H9 (cell line): ENCODE results near the gene GTF3A. TPM values are rescaled to one million over a fixed set of nuclear protein-coding genes. Genes with fewer than 3 reads are reported as not detected.
A peak's percentile ranks its signal among the peaks of the same experiment; 100 is the strongest.

Experiments used
- DNase-seq: peaks from one replicate; pipeline ENCODE4 v3.0.0-alpha.2; 2017
- H2AFZ ChIP-seq: one replicate; pipeline ENCODE4 v1.6.1; 2013; ENCODE audit warnings: mild to moderate bottlenecking, low read length, control low read depth, moderate library complexity
- H2AK5ac ChIP-seq: 2 replicates; pipeline ENCODE4 v1.6.1; 2013; ENCODE audit warnings: low read length, control low read depth, mixed read lengths; ENCODE audit not compliant: insufficient read length
- H2BK120ac ChIP-seq: one replicate; pipeline ENCODE4 v1.6.1; 2013; ENCODE audit warnings: low read depth, mild to moderate bottlenecking, low read length, control low read depth, inconsistent platforms; ENCODE audit not compliant: poor library complexity, severe bottlenecking
- H2BK12ac ChIP-seq: 2 replicates; pipeline ENCODE4 v1.6.1; 2013; ENCODE audit warnings: low read length, control low read depth, mixed read lengths, low read depth; ENCODE audit not compliant: insufficient read length
- H2BK15ac ChIP-seq: 2 replicates; pipeline ENCODE4 v1.6.1; 2013; ENCODE audit warnings: low read depth, low read length, control low read depth
- H2BK20ac ChIP-seq: one replicate; pipeline ENCODE4 v1.6.1; 2013; ENCODE audit warnings: low read depth, mild to moderate bottlenecking, low read length, control low read depth, inconsistent platforms; ENCODE audit not compliant: poor library complexity, severe bottlenecking
- H2BK5ac ChIP-seq: 2 replicates; pipeline ENCODE4 v1.6.1; 2013; ENCODE audit warnings: low read length, control low read depth, mixed read lengths; ENCODE audit not compliant: insufficient read length
- H3K14ac ChIP-seq: 2 replicates; pipeline ENCODE4 v1.6.1; 2013; ENCODE audit warnings: low read length, control low read depth; ENCODE audit not compliant: insufficient read depth
- H3K18ac ChIP-seq: 2 replicates; pipeline ENCODE4 v1.6.1; 2013; ENCODE audit warnings: low read depth, mild to moderate bottlenecking, mixed read lengths, low read length, control low read depth; ENCODE audit not compliant: insufficient read length
- H3K23ac ChIP-seq: 2 replicates; pipeline ENCODE4 v1.6.1; 2013; ENCODE audit warnings: low read length, control low read depth, mixed read lengths, low read depth; ENCODE audit not compliant: insufficient read length
- H3K23me2 ChIP-seq: 2 replicates; pipeline ENCODE4 v1.6.1; 2013; ENCODE audit warnings: low read depth, mild to moderate bottlenecking, mixed read lengths, low read length, control low read depth; ENCODE audit not compliant: insufficient read length, poor library complexity, severe bottlenecking
- H3K27ac ChIP-seq: 2 replicates; pipeline ENCODE4 v1.5.1; 2013; ENCODE audit warnings: low read length, control low read depth, mixed read lengths, low read depth; ENCODE audit not compliant: insufficient read length
- H3K27me3 ChIP-seq: 2 replicates; pipeline ENCODE4 v1.6.1; 2013; ENCODE audit warnings: low read length, control low read depth, inconsistent platforms; ENCODE audit not compliant: insufficient read depth
- H3K4ac ChIP-seq: 2 replicates; pipeline ENCODE4 v1.6.1; 2013; ENCODE audit warnings: low read depth, mild to moderate bottlenecking, control low read depth, inconsistent platforms, low read length, moderate library complexity
- H3K4me1 ChIP-seq: 2 replicates; pipeline ENCODE4 v1.6.1; 2013; ENCODE audit warnings: low read length, control low read depth, inconsistent platforms; ENCODE audit not compliant: insufficient read depth
- H3K4me2 ChIP-seq: 2 replicates; pipeline ENCODE4 v1.6.1; 2013; ENCODE audit warnings: low read length, control low read depth, mixed read lengths; ENCODE audit not compliant: insufficient read length, insufficient read depth
- H3K56ac ChIP-seq: 2 replicates; pipeline ENCODE4 v1.6.1; 2013; ENCODE audit warnings: low read depth, mild to moderate bottlenecking, mixed read lengths, low read length, control low read depth; ENCODE audit not compliant: insufficient read length
- H3K79me1 ChIP-seq: 2 replicates; pipeline ENCODE4 v1.6.1; 2013; ENCODE audit warnings: low read depth, mild to moderate bottlenecking, moderate library complexity, low read length, control low read depth, inconsistent platforms; ENCODE audit not compliant: insufficient read depth, poor library complexity, severe bottlenecking
- H3K79me2 ChIP-seq: 2 replicates; pipeline ENCODE4 v1.6.1; 2013; ENCODE audit warnings: low read length, control low read depth, inconsistent platforms; ENCODE audit not compliant: insufficient read depth
- H3K9ac ChIP-seq: 2 replicates; pipeline ENCODE4 v1.6.1; 2013; ENCODE audit warnings: low read length, control low read depth, mixed read lengths; ENCODE audit not compliant: insufficient read length; ENCODE audit errors: extremely low read depth
- H3K9me3 ChIP-seq: one replicate; pipeline ENCODE4 v1.6.1; 2013; ENCODE audit warnings: low read depth, low read length, inconsistent platforms; ENCODE audit not compliant: control insufficient read depth
- H3T11ph ChIP-seq: one replicate; pipeline ENCODE4 v1.6.1; 2013; ENCODE audit warnings: mild to moderate bottlenecking, low read length, control low read depth, inconsistent platforms
- H4K20me1 ChIP-seq: one replicate; pipeline ENCODE4 v1.6.1; 2013; ENCODE audit not compliant: control insufficient read depth, insufficient read length, insufficient read depth
- H4K5ac ChIP-seq: 2 replicates; pipeline ENCODE4 v1.6.1; 2013; ENCODE audit warnings: low read depth, mild to moderate bottlenecking, mixed read lengths, low read length, control low read depth; ENCODE audit not compliant: insufficient read length
- H4K8ac ChIP-seq: replicated peaks from 2 replicates; pipeline ENCODE4 v1.6.1; 2013; ENCODE audit warnings: low read length, control low read depth, mixed read lengths, low read depth; ENCODE audit not compliant: insufficient read length
- H4K91ac ChIP-seq: 2 replicates; pipeline ENCODE4 v1.6.1; 2013; ENCODE audit warnings: low read depth, mild to moderate bottlenecking, moderate library complexity, mixed read lengths, low read length, control low read depth; ENCODE audit not compliant: insufficient read length
- H3K27ac Mint-ChIP-seq, 3 experiments: 2 replicates in 2 of 3; 3 replicates in 1 of 3; pipeline ENCODE4 v1.8.0; 2020 to 2021; ENCODE audit warnings: mixed read lengths in 3 of 3, mild to moderate bottlenecking in 1 of 3, moderate library complexity in 1 of 3
- H3K27me3 Mint-ChIP-seq: 2 replicates; pipeline ENCODE4 v1.8.0; 2021; ENCODE audit warnings: low read depth, mild to moderate bottlenecking, moderate library complexity, mixed read lengths
- H3K36me3 Mint-ChIP-seq, 3 experiments: 2 replicates in 2 of 3; 3 replicates in 1 of 3; pipeline ENCODE4 v1.8.0; 2020 to 2021; ENCODE audit warnings: low read depth in 3 of 3, mixed read lengths in 3 of 3; ENCODE audit not compliant: insufficient read depth in 1 of 3
- H3K4me1 Mint-ChIP-seq, 2 experiments: 2 replicates each; pipeline ENCODE4 v1.8.0; 2020; ENCODE audit warnings: mixed read lengths in 2 of 2
- H3K4me3 Mint-ChIP-seq, 2 experiments: 2 replicates in 1 of 2; 3 replicates in 1 of 2; pipeline ENCODE4 v1.8.0; 2020 to 2021; ENCODE audit warnings: mild to moderate bottlenecking in 2 of 2, mixed read lengths in 2 of 2, moderate library complexity in 1 of 2
- H3K9me3 Mint-ChIP-seq, 2 experiments: 2 replicates in 1 of 2; 3 replicates in 1 of 2; pipeline ENCODE4 v1.8.0; 2020; ENCODE audit warnings: mild to moderate bottlenecking in 2 of 2, mixed read lengths in 2 of 2, moderate library complexity in 1 of 2
- WGBS: extraction: QIAGEN DNeasy Blood & Tissue Kit; methylation state at CpG from one replicate; pipeline ENCODE4 v1.1.7; 2013; ENCODE audit warnings: missing lambda C conversion rate, low lambda C conversion rate, mixed read lengths; ENCODE audit not compliant: insufficient read length; ENCODE audit errors: extremely low coverage; 5-methylcytosine and 5-hydroxymethylcytosine counted together
- total RNA-seq: library from RNA; stranded (reverse); gene quantifications from 2 replicates; pipeline ENCODE4 v1.2.1, GENCODE V29; 2021
- TF ChIP-seq, protein P1 (sequence below): fragments of 200-600 bp; sonication (generic); conservative IDR thresholded peaks from 3 replicates; pipeline ENCODE4 v1.8.0; 2021; ENCODE audit warnings: antibody characterized with exemption, mild to moderate bottlenecking

The GTF3A gene
- total RNA-seq, 1 experiment from 2014 or later: 70.0 TPM

DNA sequence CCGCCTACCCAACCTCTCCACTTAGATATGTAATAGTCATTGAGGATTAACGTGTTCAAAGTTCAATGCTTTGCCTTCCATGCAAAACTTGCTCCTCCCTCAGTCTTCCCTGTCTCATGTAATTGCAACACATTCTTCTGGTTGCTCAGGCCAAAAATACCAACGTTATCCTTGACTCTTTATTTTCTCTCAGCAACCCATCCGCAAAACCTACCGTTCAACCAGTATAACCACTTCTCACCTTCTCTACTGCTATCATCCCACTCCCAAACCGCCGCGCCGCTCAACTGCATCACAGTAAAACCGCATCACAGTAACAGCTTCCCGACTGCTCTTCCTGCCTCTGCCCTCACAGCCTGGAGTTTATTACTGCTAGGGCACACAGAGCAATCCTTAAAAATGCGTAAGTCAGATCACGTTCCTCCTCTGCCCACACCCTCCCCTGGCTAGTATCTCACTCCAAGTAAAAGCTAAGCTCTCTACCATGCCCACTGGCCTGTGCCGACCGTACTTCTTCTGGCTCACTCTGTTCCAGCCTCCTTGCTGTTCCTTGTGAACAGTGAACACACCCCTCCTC, 17.7 kb downstream of the GTF3A start:
- 100% methylated on average over 5 of the region's 15 CpGs for WGBS
- no peaks in the 10 kb centered on the region for H3K9me3 ChIP-seq
- H3K27ac ChIP-seq: no peak overlapping the region
- no peak overlapping the region for H4K8ac ChIP-seq
- 0 out of 2 replicates have a peak, but pooled peaks cover 3% of the 10 kb centered on the region for H3K79me2 ChIP-seq
- no peaks in the 10 kb centered on the region; the same call in 1 of the 2 replicates for H3K4me1 ChIP-seq
- Mint-ChIP-seq H3K9me3 (no peaks in the 10 kb centered on the region), H3K27me3 (no peaks in the 10 kb centered on the region), H3K4me1 (no peaks in the 10 kb centered on the region), H3K36me3 (peaks cover 0 to 12% (median 5%) of the 10 kb centered on the region in 3 experiments; a peak in 4 of 7 replicates), H3K27ac (peak overlapping the region in 1 of 3 experiments; percentile 7; a peak in 1 of 7 replicates), H3K4me3 (no peak overlapping the region)
- H2AK5ac ChIP-seq: no peak overlapping the region
- H3K4ac ChIP-seq: no peak overlapping the region
- no peaks in the 10 kb centered on the region for H4K20me1 ChIP-seq
- H2BK20ac ChIP-seq: no peak overlapping the region
- no peaks in the 10 kb centered on the region for H3K23me2 ChIP-seq
- no peaks in the 10 kb centered on the region for H3K27me3 ChIP-seq
- no peak overlapping the region for H3K9ac ChIP-seq
- DNase-seq: no peak
- no peak overlapping the region for H2BK15ac ChIP-seq
- no peak overlapping the region for H4K5ac ChIP-seq
- H2AFZ ChIP-seq: no peak overlapping the region
- peaks cover 3% of the 10 kb centered on the region for H3K79me1 ChIP-seq
- no peak overlapping the region for H3K56ac ChIP-seq
- no peak overlapping the region for H3K23ac ChIP-seq
- no peak overlapping the region for H2BK12ac ChIP-seq
- TF ChIP-seq, protein P1, sequence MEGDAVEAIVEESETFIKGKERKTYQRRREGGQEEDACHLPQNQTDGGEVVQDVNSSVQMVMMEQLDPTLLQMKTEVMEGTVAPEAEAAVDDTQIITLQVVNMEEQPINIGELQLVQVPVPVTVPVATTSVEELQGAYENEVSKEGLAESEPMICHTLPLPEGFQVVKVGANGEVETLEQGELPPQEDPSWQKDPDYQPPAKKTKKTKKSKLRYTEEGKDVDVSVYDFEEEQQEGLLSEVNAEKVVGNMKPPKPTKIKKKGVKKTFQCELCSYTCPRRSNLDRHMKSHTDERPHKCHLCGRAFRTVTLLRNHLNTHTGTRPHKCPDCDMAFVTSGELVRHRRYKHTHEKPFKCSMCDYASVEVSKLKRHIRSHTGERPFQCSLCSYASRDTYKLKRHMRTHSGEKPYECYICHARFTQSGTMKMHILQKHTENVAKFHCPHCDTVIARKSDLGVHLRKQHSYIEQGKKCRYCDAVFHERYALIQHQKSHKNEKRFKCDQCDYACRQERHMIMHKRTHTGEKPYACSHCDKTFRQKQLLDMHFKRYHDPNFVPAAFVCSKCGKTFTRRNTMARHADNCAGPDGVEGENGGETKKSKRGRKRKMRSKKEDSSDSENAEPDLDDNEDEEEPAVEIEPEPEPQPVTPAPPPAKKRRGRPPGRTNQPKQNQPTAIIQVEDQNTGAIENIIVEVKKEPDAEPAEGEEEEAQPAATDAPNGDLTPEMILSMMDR: no peak
- H3K14ac ChIP-seq: no peak overlapping the region
- no peak overlapping the region for H3K18ac ChIP-seq
- no peak overlapping the region for H4K91ac ChIP-seq
- H2BK120ac ChIP-seq: no peak overlapping the region
- no peak overlapping the region for H3K4me2 ChIP-seq
- no peak overlapping the region for H3T11ph ChIP-seq
- H2BK5ac ChIP-seq: no peak overlapping the region
